Neuronal stem cell (in vitro differentiated cells): Measurements from ENCODE around the gene RIT2.

Source experiments
- DNase-seq: peaks from one replicate; pipeline ENCODE4 v3.0.0-alpha.2; 2013; ENCODE audit warnings: low spot score
- H2AFZ ChIP-seq: one replicate; pipeline ENCODE4 v1.6.1; 2013; ENCODE audit warnings: mild to moderate bottlenecking, low read length, inconsistent platforms
- H2AK5ac ChIP-seq: 2 replicates; pipeline ENCODE4 v1.6.1; 2013; ENCODE audit warnings: low read depth, mild to moderate bottlenecking, inconsistent platforms, low read length, moderate library complexity, mixed read lengths
- H2BK120ac ChIP-seq: 2 replicates; pipeline ENCODE4 v1.6.1; 2013; ENCODE audit warnings: low read depth, mild to moderate bottlenecking, inconsistent platforms, low read length, moderate library complexity, mixed read lengths
- H2BK12ac ChIP-seq: one replicate; pipeline ENCODE4 v1.6.1; 2013; ENCODE audit warnings: low read length, inconsistent platforms
- H2BK15ac ChIP-seq: 2 replicates; pipeline ENCODE4 v1.6.1; 2013; ENCODE audit warnings: mild to moderate bottlenecking, low read length, inconsistent platforms, mixed read lengths
- H2BK5ac ChIP-seq: one replicate; pipeline ENCODE4 v1.6.1; 2013; ENCODE audit warnings: inconsistent platforms, mild to moderate bottlenecking, low read length, moderate library complexity
- H3K14ac ChIP-seq: one replicate; pipeline ENCODE4 v1.6.1; 2013; ENCODE audit warnings: low read length, inconsistent platforms
- H3K18ac ChIP-seq: 2 replicates; pipeline ENCODE4 v1.6.1; 2013; ENCODE audit warnings: low read length, inconsistent platforms
- H3K23ac ChIP-seq: 2 replicates; pipeline ENCODE4 v1.6.1; 2013; ENCODE audit warnings: low read depth, mild to moderate bottlenecking, mixed read lengths, low read length, inconsistent platforms; ENCODE audit not compliant: poor library complexity
- H3K27ac ChIP-seq: replicated peaks from 3 replicates; pipeline ENCODE4 v1.5.1; 2013; ENCODE audit warnings: low read length, inconsistent platforms
- H3K27me3 ChIP-seq, 3 experiments: 2 replicates each; pipeline ENCODE4 v1.6.1; 2013; ENCODE audit warnings: low read length in 3 of 3, mild to moderate bottlenecking in 2 of 3, inconsistent platforms in 1 of 3, low read depth in 1 of 3, mixed read lengths in 1 of 3, moderate library complexity in 1 of 3; ENCODE audit not compliant: control insufficient read depth in 3 of 3, insufficient read depth in 3 of 3
- H3K36me3 ChIP-seq, 2 donors: replicated peaks in 1 of 2; 2 replicates each; pipeline ENCODE4 v1.6.1; 2013; ENCODE audit warnings: low read length in 2 of 2; ENCODE audit not compliant: control insufficient read depth in 2 of 2, insufficient read depth in 2 of 2
- H3K4ac ChIP-seq: 2 replicates; pipeline ENCODE4 v1.6.1; 2013; ENCODE audit warnings: inconsistent platforms, mild to moderate bottlenecking, low read length, moderate library complexity
- H3K4me1 ChIP-seq, 2 donors: 1 replicate in 1 of 2; 2 replicates in 1 of 2; pipeline ENCODE4 v1.6.1; 2013; ENCODE audit warnings: low read length in 2 of 2, low read depth in 1 of 2; ENCODE audit not compliant: control insufficient read depth in 2 of 2, insufficient read depth in 1 of 2
- H3K4me2 ChIP-seq: one replicate; pipeline ENCODE4 v1.6.1; 2013; ENCODE audit warnings: mild to moderate bottlenecking, low read length, inconsistent platforms; ENCODE audit not compliant: insufficient read depth, poor library complexity, severe bottlenecking
- H3K4me3 ChIP-seq, 2 donors: 2 replicates each; pipeline ENCODE4 v1.5.1; 2013; ENCODE audit warnings: low read length in 2 of 2, mild to moderate bottlenecking in 2 of 2, inconsistent platforms in 1 of 2, moderate library complexity in 1 of 2
- H3K79me1 ChIP-seq: one replicate; pipeline ENCODE4 v1.6.1; 2013; ENCODE audit warnings: low read depth, mild to moderate bottlenecking, inconsistent platforms, low read length, moderate library complexity
- H3K9ac ChIP-seq: one replicate; pipeline ENCODE4 v1.6.1; 2013; ENCODE audit warnings: mild to moderate bottlenecking, low read depth, low read length, inconsistent platforms; ENCODE audit not compliant: poor library complexity
- H3K9me3 ChIP-seq, 2 donors: replicated peaks in 1 of 2; 2 replicates each; pipeline versions ENCODE3 to v1.6.1; 2013; ENCODE audit warnings: low read length in 2 of 2, mild to moderate bottlenecking in 2 of 2, inconsistent platforms in 1 of 2, low read depth in 1 of 2, mixed read lengths in 1 of 2, moderate library complexity in 1 of 2; ENCODE audit not compliant: control insufficient read depth in 2 of 2, insufficient read depth in 1 of 2
- H4K8ac ChIP-seq: one replicate; pipeline ENCODE4 v1.6.1; 2013; ENCODE audit warnings: low read depth, mild to moderate bottlenecking, inconsistent platforms, low read length, moderate library complexity
- H4K91ac ChIP-seq: one replicate; pipeline ENCODE4 v1.6.1; 2013; ENCODE audit warnings: low read length, low read depth, mild to moderate bottlenecking, inconsistent platforms; ENCODE audit not compliant: poor library complexity
- WGBS, 2 donors: extraction: QIAGEN DNeasy Blood & Tissue Kit; methylation state at CpG; one replicate each; pipeline ENCODE4 v1.1.7; 2013; ENCODE audit warnings: missing lambda C conversion rate in 2 of 2, mixed read lengths in 1 of 2; ENCODE audit not compliant: insufficient read length in 2 of 2, insufficient replicate concordance in 1 of 2; ENCODE audit errors: extremely low coverage in 2 of 2; 5-methylcytosine and 5-hydroxymethylcytosine counted together

The RIT2 gene

DNA sequence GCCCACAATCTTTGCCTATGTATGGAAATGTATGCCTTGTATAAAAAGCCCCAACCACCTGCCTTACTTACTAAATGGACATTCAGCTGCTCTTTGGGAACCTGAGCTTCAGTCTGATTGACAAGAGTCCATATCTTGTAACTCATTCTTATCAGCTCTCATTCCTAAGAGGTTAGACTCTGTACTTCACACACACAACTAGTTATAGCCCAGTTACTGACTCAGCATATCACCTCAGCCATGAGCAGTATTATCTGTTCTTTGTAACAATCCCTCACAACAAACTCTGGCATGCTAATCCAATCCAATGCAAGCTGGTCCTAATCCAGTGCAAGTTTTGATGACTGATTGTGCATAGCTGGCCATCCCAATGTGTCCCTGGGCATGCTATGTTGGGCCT is 250.6 kb downstream of the RIT2 start:
- no peak overlapping the region for H3K27ac ChIP-seq
- H4K91ac ChIP-seq, result no peak overlapping the region
- no peak overlapping the region for H2BK12ac ChIP-seq
- H3K9ac ChIP-seq, result no peak overlapping the region
- no peak overlapping the region for H3K14ac ChIP-seq
- H2BK15ac ChIP-seq, result no peak overlapping the region
- no peak overlapping the region for H3K4ac ChIP-seq
- H3K36me3 ChIP-seq, result no peaks in the 10 kb centered on the region
- no peak overlapping the region for H2BK120ac ChIP-seq
- no peak overlapping the region for H3K4me3 ChIP-seq
- no peak overlapping the region for H3K4me2 ChIP-seq
- no peak overlapping the region for H3K18ac ChIP-seq
- H3K4me1 ChIP-seq, result no peaks in the 10 kb centered on the region
- no peak overlapping the region for H3K23ac ChIP-seq
- H4K8ac ChIP-seq, result no peak overlapping the region
- no peak overlapping the region for H2AK5ac ChIP-seq
- no peaks in the 10 kb centered on the region for H3K9me3 ChIP-seq
- H3K27me3 ChIP-seq, result no peaks in the 10 kb centered on the region
- H3K79me1 ChIP-seq, result no peaks in the 10 kb centered on the region
- no peak overlapping the region for H2BK5ac ChIP-seq
- no peak overlapping the region for H2AFZ ChIP-seq
- no peak for DNase-seq

DNA sequence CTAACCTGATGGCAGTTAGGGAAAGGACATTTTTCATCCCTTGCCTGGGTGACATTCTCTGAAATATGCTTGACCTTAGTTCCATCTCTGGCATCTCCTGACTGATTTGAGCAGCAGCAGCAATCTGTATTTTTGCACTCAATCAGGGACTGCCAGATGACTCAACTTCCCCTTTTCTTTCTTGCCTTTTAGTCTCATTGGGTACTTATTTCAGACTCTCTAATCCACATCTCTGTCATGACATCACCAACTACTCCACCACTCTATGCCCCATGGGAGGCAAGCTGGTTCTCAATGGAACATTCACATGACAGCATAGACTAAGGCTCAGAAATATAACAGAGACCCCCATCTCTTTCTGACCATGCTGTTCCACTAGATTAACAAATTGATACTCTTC is 254.2 kb downstream of the RIT2 start:
- H3K14ac ChIP-seq, result no peak overlapping the region
- no peaks in the 10 kb centered on the region for H3K27me3 ChIP-seq
- H3K4ac ChIP-seq, result no peak overlapping the region
- H3K18ac ChIP-seq, result no peak overlapping the region
- no peak overlapping the region for H2AFZ ChIP-seq
- H3K79me1 ChIP-seq, result no peaks in the 10 kb centered on the region
- H3K4me3 ChIP-seq, result no peak overlapping the region
- no peaks in the 10 kb centered on the region for H3K9me3 ChIP-seq
- no peak overlapping the region for H2BK12ac ChIP-seq
- no peak for DNase-seq
- H3K36me3 ChIP-seq, result no peaks in the 10 kb centered on the region
- H4K91ac ChIP-seq, result no peak overlapping the region
- H4K8ac ChIP-seq, result no peak overlapping the region
- H3K23ac ChIP-seq, result no peak overlapping the region
- no peaks in the 10 kb centered on the region for H3K4me1 ChIP-seq
- no peak overlapping the region for H3K27ac ChIP-seq
- no peak overlapping the region for H2BK5ac ChIP-seq
- no peak overlapping the region for H2BK15ac ChIP-seq
- no peak overlapping the region for H3K4me2 ChIP-seq
- no peak overlapping the region for H2AK5ac ChIP-seq
- H3K9ac ChIP-seq, result no peak overlapping the region
- H2BK120ac ChIP-seq, result no peak overlapping the region

DNA sequence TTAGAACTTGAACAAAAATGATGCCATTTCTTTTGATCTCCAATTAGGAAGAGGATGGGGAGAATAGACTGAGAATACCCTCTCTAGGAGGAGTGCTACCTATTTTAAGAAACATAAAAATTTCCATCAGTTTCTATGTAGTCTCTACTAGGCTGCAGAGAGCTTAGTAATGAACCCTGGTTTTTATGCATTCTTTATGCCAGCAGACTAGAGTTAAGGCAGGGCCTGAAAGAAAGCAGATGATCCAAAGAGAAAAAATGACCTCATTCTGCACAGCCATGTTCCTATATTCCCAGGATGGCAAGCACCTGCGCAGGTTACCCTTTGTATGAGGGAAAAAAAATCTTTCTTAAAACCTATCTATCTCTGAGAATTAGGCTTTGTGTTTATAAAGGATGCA is 254.9 kb downstream of the RIT2 start:
- no peak overlapping the region for H3K4ac ChIP-seq
- no peak overlapping the region for H4K91ac ChIP-seq
- no peak overlapping the region for H3K4me3 ChIP-seq
- no peak overlapping the region for H2BK12ac ChIP-seq
- H3K36me3 ChIP-seq, result no peaks in the 10 kb centered on the region
- H3K14ac ChIP-seq, result no peak overlapping the region
- no peak for DNase-seq
- H3K4me2 ChIP-seq, result no peak overlapping the region
- H3K23ac ChIP-seq, result no peak overlapping the region
- no peak overlapping the region for H3K27ac ChIP-seq
- no peak overlapping the region for H2AFZ ChIP-seq
- no peak overlapping the region for H2BK120ac ChIP-seq
- H4K8ac ChIP-seq, result no peak overlapping the region
- WGBS, 2 donors, result no CpG with 5 or more reads among the region's 1 CpG
- no peaks in the 10 kb centered on the region for H3K9me3 ChIP-seq
- H3K4me1 ChIP-seq, result no peaks in the 10 kb centered on the region
- H2BK5ac ChIP-seq, result no peak overlapping the region
- no peaks in the 10 kb centered on the region for H3K79me1 ChIP-seq
- H3K18ac ChIP-seq, result no peak overlapping the region
- H3K9ac ChIP-seq, result no peak overlapping the region
- H3K27me3 ChIP-seq, result no peaks in the 10 kb centered on the region
- no peak overlapping the region for H2BK15ac ChIP-seq
- H2AK5ac ChIP-seq, result no peak overlapping the region

DNA sequence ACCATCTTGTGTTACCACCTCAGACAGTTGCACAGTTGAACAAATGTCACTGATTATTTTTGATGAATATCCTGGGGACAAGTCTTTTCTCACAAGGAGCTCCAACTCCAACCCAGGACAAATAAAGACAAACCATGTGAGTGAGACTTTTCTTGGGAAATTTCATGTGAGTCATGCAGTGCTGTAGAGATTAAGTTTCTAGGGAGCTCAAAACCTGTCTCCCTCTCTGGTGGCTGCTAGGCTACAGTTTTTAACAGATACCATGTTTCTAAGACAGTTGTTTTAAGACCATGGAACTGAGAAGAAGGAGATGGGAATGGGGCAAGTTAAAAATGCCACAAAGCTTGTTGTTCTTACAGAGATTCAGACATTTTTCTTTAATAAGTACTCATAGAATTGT is 255.5 kb downstream of the RIT2 start:
- no peak overlapping the region for H2AK5ac ChIP-seq
- no peak overlapping the region for H4K8ac ChIP-seq
- H2BK15ac ChIP-seq, result no peak overlapping the region
- H3K23ac ChIP-seq, result no peak overlapping the region
- H2BK12ac ChIP-seq, result no peak overlapping the region
- H3K4me2 ChIP-seq, result no peak overlapping the region
- no peak overlapping the region for H2AFZ ChIP-seq
- H3K36me3 ChIP-seq, result no peaks in the 10 kb centered on the region
- no peak for DNase-seq
- no peak overlapping the region for H4K91ac ChIP-seq
- H3K27me3 ChIP-seq, result no peaks in the 10 kb centered on the region
- H3K4ac ChIP-seq, result no peak overlapping the region
- H2BK120ac ChIP-seq, result no peak overlapping the region
- no peaks in the 10 kb centered on the region for H3K9me3 ChIP-seq
- no peak overlapping the region for H2BK5ac ChIP-seq
- no peak overlapping the region for H3K9ac ChIP-seq
- H3K79me1 ChIP-seq, result no peaks in the 10 kb centered on the region
- no peak overlapping the region for H3K18ac ChIP-seq
- H3K14ac ChIP-seq, result no peak overlapping the region
- no peak overlapping the region for H3K4me3 ChIP-seq
- no peak overlapping the region for H3K27ac ChIP-seq
- no peaks in the 10 kb centered on the region for H3K4me1 ChIP-seq
